ENCODE measurements around the gene UBR7.

UBR7 gene

GRCh38 chr14:93240678-93241000, 33.6 kb downstream of the UBR7 start:
- no peak overlapping the region for H3K27ac ChIP-seq (ENCODE audit: low read depth, low read length, poor library complexity, severe bottlenecking)

DNA sequence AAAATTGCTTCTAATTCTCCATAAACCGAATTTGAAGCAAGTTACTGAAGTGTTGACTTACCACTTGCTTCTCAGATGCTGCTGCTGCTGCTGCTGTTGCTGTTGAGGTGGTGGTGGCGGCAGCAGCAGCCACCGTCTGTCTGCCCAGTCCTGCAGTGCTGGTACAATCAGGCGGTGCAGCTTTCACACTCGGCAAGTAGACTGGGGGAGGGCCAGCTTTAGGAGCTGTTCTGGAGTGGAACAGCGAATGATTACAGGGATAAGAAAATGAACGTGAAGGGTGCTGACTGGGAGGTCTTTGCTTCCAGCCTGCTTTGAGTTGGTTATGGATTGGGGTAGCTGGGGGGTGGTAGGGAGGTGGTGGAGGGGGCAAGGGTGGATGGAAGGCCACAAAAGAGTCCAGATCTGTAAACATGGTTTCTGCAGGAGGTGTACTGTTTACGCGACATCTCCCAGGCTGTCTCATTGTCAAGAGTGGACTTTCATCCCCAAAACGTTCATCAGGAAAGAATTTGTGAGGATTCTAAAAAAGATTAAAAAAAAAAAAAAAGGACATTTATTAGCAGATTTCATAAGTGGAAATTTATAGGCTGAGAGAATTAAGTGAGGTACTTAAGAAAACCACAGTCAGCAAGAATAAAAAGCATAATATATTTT, 38.8 kb downstream of the UBR7 start:
- Histone ChIP-seq H3K9me2 (ENCODE audit: low read depth, low read length) (no peaks in the 10 kb centered on the region), H3K79me2 (ENCODE audit: insufficient read depth, low read length) (no peaks in the 10 kb centered on the region), H2AFZ (ENCODE audit: low read length) (no peak overlapping the region), H3K9me3 (ENCODE audit: low read length) (no peaks in the 10 kb centered on the region), H3K4me1 (ENCODE audit: insufficient read depth, low read length, severe bottlenecking) (no peaks in the 10 kb centered on the region), H3K36me3 (ENCODE audit: insufficient read depth, low read length) (peaks cover 48% of the 10 kb centered on the region), H3K4me3 (ENCODE audit: low read depth, low read length, poor library complexity, severe bottlenecking) (no peak overlapping the region), H3F3A (ENCODE audit: insufficient read depth, low read length) (no peaks in the 10 kb centered on the region), H3K9ac (ENCODE audit: low read length) (no peak overlapping the region), H4K20me1 (ENCODE audit: insufficient read depth, low read length) (no peaks in the 10 kb centered on the region), H3K27ac (ENCODE audit: low read depth, low read length, poor library complexity, severe bottlenecking) (no peak overlapping the region), H3K4me2 (ENCODE audit: low read length) (no peak overlapping the region), H3K27me3 (ENCODE audit: insufficient read depth, low read length) (no peaks in the 10 kb centered on the region)
- TF ChIP-seq, protein P1, sequence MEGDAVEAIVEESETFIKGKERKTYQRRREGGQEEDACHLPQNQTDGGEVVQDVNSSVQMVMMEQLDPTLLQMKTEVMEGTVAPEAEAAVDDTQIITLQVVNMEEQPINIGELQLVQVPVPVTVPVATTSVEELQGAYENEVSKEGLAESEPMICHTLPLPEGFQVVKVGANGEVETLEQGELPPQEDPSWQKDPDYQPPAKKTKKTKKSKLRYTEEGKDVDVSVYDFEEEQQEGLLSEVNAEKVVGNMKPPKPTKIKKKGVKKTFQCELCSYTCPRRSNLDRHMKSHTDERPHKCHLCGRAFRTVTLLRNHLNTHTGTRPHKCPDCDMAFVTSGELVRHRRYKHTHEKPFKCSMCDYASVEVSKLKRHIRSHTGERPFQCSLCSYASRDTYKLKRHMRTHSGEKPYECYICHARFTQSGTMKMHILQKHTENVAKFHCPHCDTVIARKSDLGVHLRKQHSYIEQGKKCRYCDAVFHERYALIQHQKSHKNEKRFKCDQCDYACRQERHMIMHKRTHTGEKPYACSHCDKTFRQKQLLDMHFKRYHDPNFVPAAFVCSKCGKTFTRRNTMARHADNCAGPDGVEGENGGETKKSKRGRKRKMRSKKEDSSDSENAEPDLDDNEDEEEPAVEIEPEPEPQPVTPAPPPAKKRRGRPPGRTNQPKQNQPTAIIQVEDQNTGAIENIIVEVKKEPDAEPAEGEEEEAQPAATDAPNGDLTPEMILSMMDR (IDR thresholded peaks at IDR 0.05; ENCODE audit: low read length) = no peak
- TF ChIP-seq EZH2 (IDR thresholded peaks at IDR 0.05; ENCODE audit: borderline replicate concordance, low read length) = no peak

More at GRCh38 chr14:93240678-93241000, 33.6 kb downstream of the UBR7 start:
- Histone ChIP-seq H3F3A (ENCODE audit: insufficient read depth, low read length) (no peaks in the 10 kb centered on the region), H3K4me3 (ENCODE audit: low read depth, low read length, poor library complexity, severe bottlenecking) (no peak overlapping the region), H3K79me2 (ENCODE audit: insufficient read depth, low read length) (no peaks in the 10 kb centered on the region), H2AFZ (ENCODE audit: low read length) (no peak overlapping the region), H3K36me3 (ENCODE audit: insufficient read depth, low read length) (peaks cover 39% of the 10 kb centered on the region), H3K4me1 (ENCODE audit: insufficient read depth, low read length, severe bottlenecking) (no peaks in the 10 kb centered on the region), H3K9me3 (ENCODE audit: low read length) (no peaks in the 10 kb centered on the region), H3K27me3 (ENCODE audit: insufficient read depth, low read length) (no peaks in the 10 kb centered on the region), H3K4me2 (ENCODE audit: low read length) (no peak overlapping the region), H4K20me1 (ENCODE audit: insufficient read depth, low read length) (no peaks in the 10 kb centered on the region), H3K9me2 (ENCODE audit: low read depth, low read length) (no peaks in the 10 kb centered on the region), H3K9ac (ENCODE audit: low read length) (no peak overlapping the region)
- TF ChIP-seq EZH2 (IDR thresholded peaks at IDR 0.05; ENCODE audit: borderline replicate concordance, low read length) = no peak
- TF ChIP-seq, protein P1 (IDR thresholded peaks at IDR 0.05; ENCODE audit: low read length) = no peak

- no peak overlapping the region for H3K4me2 ChIP-seq (ENCODE audit: low read length)
- no peak overlapping the region for H3K4me3 ChIP-seq (ENCODE audit: low read depth, low read length, poor library complexity, severe bottlenecking)
- no peaks in the 10 kb centered on the region for H4K20me1 ChIP-seq (ENCODE audit: insufficient read depth, low read length)
- H3K36me3 ChIP-seq (ENCODE audit: insufficient read depth, low read length) = peaks cover 45% of the 10 kb centered on the region
- H3K27ac ChIP-seq (ENCODE audit: low read depth, low read length, poor library complexity, severe bottlenecking) = no peak overlapping the region
- H3K9me2 ChIP-seq (ENCODE audit: low read depth, low read length) = no peaks in the 10 kb centered on the region
- H3K27me3 ChIP-seq (ENCODE audit: insufficient read depth, low read length) = no peaks in the 10 kb centered on the region
- H3K79me2 ChIP-seq (ENCODE audit: insufficient read depth, low read length) = no peaks in the 10 kb centered on the region
- H3K9ac ChIP-seq (ENCODE audit: low read length) = no peak overlapping the region
- H3F3A ChIP-seq (ENCODE audit: insufficient read depth, low read length) = no peaks in the 10 kb centered on the region
- H3K4me1 ChIP-seq (ENCODE audit: insufficient read depth, low read length, severe bottlenecking) = no peaks in the 10 kb centered on the region
- no peaks in the 10 kb centered on the region for H3K9me3 ChIP-seq (ENCODE audit: low read length)
- no peak overlapping the region for H2AFZ ChIP-seq (ENCODE audit: low read length)
- TF ChIP-seq, protein P1 (IDR thresholded peaks at IDR 0.05; ENCODE audit: low read length) = no peak
- no peak for TF ChIP-seq EZH2 (IDR thresholded peaks at IDR 0.05; ENCODE audit: borderline replicate concordance, low read length)
Observed at GRCh38 chr14:93246534-93246933, 39.5 kb downstream of the UBR7 start.

All from OCI-LY1 (cell line).